GM23338 (cell line): Measurements from ENCODE around the gene DSG3. TPM values are rescaled to one million over a fixed set of nuclear protein-coding genes. Genes with fewer than 3 reads are reported as not detected.

Experiments used
- CREB1 ChIP-seq: fragments of 250-450 bp; sonication (Bioruptor Pico); IDR thresholded peaks from 2 replicates; pipeline ENCODE4 v1.5.0; 2020; ENCODE audit warnings: low read depth, mild to moderate bottlenecking, moderate library complexity
- EZH2 ChIP-seq: fragments of 200-600 bp; sonication (generic); IDR thresholded peaks from one replicate; pipeline ENCODE4 v1.8.0; 2017; ENCODE audit warnings: antibody characterized with exemption, mild to moderate bottlenecking, low read depth; ENCODE audit not compliant: unreplicated experiment
- EZH2phosphoT487 ChIP-seq: fragments of 200-600 bp; sonication (generic); IDR thresholded peaks from one replicate; pipeline ENCODE4 v1.8.1; 2018; ENCODE audit warnings: antibody characterized with exemption; ENCODE audit not compliant: unreplicated experiment
- POLR2AphosphoS5 ChIP-seq: IDR thresholded peaks from 2 replicates; pipeline ENCODE4 v1.6.1; 2016; ENCODE audit warnings: antibody characterized with exemption, low read depth
- REST ChIP-seq: IDR thresholded peaks from one replicate; pipeline ENCODE4 v1.6.1; 2018; ENCODE audit warnings: antibody characterized with exemption; ENCODE audit not compliant: unreplicated experiment
- ZNF331 ChIP-seq: fragments of 250-450 bp; sonication (Bioruptor Pico); IDR thresholded peaks from 2 replicates; pipeline ENCODE4 v1.5.0; 2020; ENCODE audit warnings: low read depth, mild to moderate bottlenecking, moderate library complexity
- ZNF462 ChIP-seq: fragments of 250-450 bp; sonication (Bioruptor Pico); IDR thresholded peaks from 2 replicates; pipeline ENCODE4 v1.5.0; 2020; ENCODE audit warnings: mild to moderate bottlenecking, moderate library complexity
- polyA plus RNA-seq: library from polyadenylated mRNA; unstranded; fragments of >200 nt; fragmentation: Nextera tagmentation; extraction: Ambion mirVana; gene quantifications from 2 replicates; pipeline ENCODE4 v1.2.1, GENCODE V29; 2016
- total RNA-seq: library from RNA; depleted of rRNA; stranded (reverse); fragments of >200 nt; shearing (Covaris generic); gene quantifications from 2 replicates; pipeline ENCODE4 v1.2.3, GENCODE V29; 2014

DSG3 gene
- total and polyA plus RNA-seq, 2 experiments from 2014 or later, result 0.05 to 0.24 TPM

GRCh38 chr18:31413137-31413536, 34.4 kb upstream of the DSG3 start (continued):
- TF ChIP-seq ZNF462 (no peak), EZH2 (no peak), ZNF331 (no peak), CREB1 (CRISPR knock-in tag) (no peak), EZH2phosphoT487 (no peak), POLR2AphosphoS5 (no peak), REST (no peak)
